ENCODE results near the gene SLC1A1.

GRCh38 chr9:4520055-4520454, 29.8 kb downstream of the SLC1A1 start:
- TF ChIP-seq CTCF (conservative IDR thresholded peaks at IDR 0.05; ENCODE audit: low read length) (no peak), EZH2phosphoT487 (IDR thresholded peaks at IDR 0.05; ENCODE audit: borderline replicate concordance, low read depth, low read length) (no peak)
